Stimulated activated CD8-positive, alpha-beta memory T cell treated with anti-CD3 and anti-CD28 coated beads, Interleukin-7, amount 100 ng/mL, for 48 hours (primary cell): ENCODE measurements around the gene KDM2A.

Experiments
- DNase-seq, 2 donors: peaks; one replicate each; pipeline ENCODE4 v3.0.0-alpha.2; 2020; ENCODE audit warnings: low read depth in 1 of 2; ENCODE audit errors: extremely low read depth in 1 of 2

KDM2A gene

GRCh38 chr11:67300256-67300755 lies 181.2 kb downstream of the KDM2A start:
- DNase-seq = no peak

- DNase-seq = no peak
Observed at GRCh38 chr11:67300756-67301312, 181.8 kb downstream of the KDM2A start.

- no peak for DNase-seq
Observed at GRCh38 chr11:67301313-67301921, 182.4 kb downstream of the KDM2A start.

- no peak for DNase-seq
Observed at GRCh38 chr11:67301951-67302516, 183.0 kb downstream of the KDM2A start.

- no peak for DNase-seq
Observed at GRCh38 chr11:67302571-67303131, 183.6 kb downstream of the KDM2A start.

- no peak for DNase-seq
Observed at GRCh38 chr11:67303132-67303834, 184.2 kb downstream of the KDM2A start, which contains the start of gene SSH3. Gene SSH3, plus strand, starts transcription at chr11:67303530. Its CDS starts 96 bp downstream, at chr11:67303626.

- DNase-seq = no peak
Observed at GRCh38 chr11:67303835-67304411, 184.9 kb downstream of the KDM2A start.

- DNase-seq = no peak
Observed at GRCh38 chr11:67304511-67305113, 185.5 kb downstream of the KDM2A start.

- DNase-seq = no peak
Observed at GRCh38 chr11:67306769-67307544, 187.9 kb downstream of the KDM2A start.

- no peak for DNase-seq
Observed at GRCh38 chr11:67307545-67308001, 188.5 kb downstream of the KDM2A start.
